Activated T-cell treated with anti-CD3 and anti-CD28 coated beads for 24 hours (primary cell): Measurements from ENCODE around the gene FDX2.

ENCODE experiments used
- DNase-seq: peaks from one replicate; pipeline ENCODE4 v3.0.0-alpha.2; 2020; ENCODE audit warnings: low read depth

Gene FDX2

DNA sequence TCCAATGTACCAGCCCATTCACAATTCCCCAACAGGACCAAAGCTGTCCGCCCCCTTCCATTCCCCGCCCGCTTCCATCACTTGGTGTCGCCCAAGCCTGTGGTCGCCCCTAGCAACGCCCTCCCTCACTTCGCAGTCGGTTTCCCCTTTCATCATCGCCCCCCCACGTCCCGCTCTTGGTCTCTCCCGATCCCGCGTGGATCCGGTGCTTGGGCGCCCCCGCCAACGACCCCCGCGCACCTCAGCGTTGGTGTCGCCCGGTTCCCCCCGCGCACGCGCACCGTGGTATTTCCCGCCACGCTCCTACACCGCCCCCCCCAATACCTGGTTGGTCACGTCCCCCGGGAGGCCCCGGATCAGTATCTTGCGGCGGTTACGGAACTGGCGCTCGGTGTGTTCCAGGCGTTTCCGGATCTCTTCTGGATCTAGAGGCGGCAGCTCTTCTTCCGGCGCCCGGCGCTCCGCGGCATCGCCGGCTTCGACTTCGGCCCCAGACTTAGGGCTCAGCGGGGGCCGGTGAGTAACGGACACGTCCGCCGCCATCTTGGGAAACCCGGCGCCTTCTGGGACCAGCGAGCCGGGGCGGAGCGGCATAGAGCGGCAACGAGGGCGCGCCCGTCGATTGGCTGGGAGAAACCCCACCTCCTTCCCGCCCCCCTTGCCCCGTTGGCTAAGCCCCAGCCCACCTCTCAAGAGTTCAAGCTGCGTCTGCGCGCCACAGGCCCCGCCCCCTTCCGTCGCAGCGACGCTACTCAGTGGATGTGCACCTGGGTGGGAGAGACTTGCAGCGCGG lies 17.3 kb upstream of the FDX2 start, which contains the start of gene RAVER1:
TSS of gene RAVER1 (minus strand) at position 565 of the 793 bp plus-strand sequence. CDS start at position 543, 22 bp downstream.
- DNase-seq: peak; percentile 97

DNA sequence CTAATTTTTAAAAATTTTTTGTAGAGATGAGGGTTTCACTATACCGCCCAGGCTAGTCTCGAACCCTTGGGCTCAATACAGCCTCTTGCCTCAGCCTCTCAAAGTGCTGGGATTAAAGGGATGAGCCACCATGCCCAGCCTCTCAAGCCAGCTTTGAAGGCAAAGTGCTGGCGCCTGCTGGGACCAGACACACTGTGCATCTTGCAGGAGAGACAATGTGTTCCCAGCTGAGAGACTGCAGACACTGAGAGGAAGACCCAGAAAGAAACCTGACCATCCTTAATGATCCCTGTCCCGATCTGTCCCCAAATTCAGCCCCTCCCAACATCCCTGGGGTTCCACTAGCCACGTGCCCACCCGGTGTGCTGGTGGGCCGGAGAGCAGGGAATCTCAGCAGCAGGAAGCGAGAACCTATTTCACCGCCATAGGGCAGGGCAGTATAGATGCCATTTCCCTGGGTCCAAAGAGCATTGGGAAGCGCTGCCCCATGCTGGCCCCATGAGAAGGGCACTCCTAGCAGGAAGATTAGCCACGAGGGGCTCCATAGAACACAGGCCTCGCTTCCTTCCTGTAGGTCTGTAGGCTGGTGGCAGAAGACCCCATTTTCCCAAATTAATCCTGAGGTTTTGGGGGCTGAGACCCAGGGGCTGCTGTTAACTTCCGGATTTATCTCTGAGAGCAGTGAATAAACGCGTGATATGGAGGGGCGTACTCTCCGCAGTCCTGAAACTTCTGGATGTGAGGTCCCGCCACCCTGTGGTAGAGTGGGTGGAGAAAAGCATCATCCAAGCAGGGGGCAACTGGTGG lies 16.5 kb upstream of the FDX2 start:
- no peak for DNase-seq

DNA sequence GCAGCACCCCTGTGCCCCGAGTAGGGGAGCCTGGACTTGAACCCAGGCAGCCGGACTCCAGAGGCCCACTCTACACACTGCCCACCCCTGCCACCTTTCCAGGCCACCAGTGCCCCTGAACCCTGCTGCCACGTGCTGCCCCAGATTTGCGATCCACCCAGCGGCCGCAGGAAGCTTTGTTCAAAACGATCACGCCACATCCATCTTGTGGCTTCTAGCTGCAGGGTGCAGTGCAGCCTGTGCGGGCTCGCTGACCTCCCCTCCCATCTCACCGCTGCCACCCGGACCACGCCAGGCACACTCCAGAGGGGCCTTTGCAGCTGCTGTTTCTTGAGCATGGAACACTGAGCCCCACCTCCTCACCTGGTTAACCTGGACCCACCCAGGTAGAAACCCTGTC lies 13.7 kb upstream of the FDX2 start:
- DNase-seq: no peak

DNA sequence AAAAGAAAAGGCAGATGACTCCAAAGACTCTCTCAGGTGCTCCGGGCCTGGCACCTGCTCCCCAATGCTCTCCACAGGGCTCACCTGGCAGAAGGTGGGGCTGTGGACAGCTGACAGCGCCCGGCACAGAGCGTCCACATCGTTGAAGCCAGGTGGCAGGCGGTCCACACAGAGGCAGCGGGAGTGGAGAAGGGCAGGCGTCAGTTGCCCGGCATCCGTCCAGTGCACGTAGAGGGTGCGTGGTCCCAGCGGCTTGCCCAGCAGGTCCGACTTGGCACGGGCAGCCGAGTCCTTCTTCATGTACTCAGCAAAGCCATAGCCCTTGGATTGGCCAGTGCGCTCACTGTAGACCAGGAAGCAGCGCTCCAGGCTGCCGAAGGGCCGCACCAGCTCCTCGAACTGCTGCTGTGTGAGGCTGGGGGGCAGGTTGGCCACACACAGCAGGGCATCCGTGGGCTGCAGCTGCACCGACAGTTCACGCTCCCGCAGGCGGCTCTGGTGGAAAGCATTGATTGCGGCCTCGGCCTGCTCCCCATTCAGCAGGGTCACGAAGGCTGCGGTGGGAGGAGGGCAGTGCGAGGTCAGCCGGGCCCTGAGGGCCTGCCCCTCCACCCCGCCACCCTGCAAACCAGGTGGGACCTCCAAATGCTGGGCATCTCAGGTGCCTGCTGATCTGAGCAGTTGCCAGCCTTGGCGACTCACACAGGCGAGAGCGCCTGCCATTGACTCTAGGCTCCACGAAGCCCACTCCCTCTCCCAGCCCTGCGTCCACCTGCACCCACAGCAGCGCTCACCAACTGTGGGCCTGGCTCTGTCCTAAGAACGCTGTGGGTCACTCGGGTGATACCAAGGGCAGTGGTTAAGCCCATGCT lies 13.0 kb upstream of the FDX2 start:
- DNase-seq: no peak

DNA sequence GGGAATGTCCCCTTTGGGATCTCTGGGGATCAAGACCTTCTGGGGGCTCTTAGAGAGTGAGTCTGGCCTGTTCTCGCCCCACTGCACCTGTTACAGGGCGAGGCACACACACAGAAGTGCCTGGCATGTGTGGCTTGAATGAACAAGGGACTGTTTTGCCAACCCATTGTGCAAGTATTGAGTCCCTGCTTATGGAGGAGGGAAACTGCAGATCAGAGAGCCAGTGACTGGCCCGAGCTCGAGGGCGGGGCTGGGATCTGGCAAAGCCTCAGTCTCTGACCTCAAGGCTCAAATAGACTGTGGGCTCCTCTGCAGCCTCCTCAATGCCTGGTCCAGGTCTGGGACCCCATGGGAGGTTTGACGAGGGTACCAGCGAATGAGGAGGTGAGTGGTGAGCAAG lies 12.0 kb upstream of the FDX2 start:
- no peak for DNase-seq

DNA sequence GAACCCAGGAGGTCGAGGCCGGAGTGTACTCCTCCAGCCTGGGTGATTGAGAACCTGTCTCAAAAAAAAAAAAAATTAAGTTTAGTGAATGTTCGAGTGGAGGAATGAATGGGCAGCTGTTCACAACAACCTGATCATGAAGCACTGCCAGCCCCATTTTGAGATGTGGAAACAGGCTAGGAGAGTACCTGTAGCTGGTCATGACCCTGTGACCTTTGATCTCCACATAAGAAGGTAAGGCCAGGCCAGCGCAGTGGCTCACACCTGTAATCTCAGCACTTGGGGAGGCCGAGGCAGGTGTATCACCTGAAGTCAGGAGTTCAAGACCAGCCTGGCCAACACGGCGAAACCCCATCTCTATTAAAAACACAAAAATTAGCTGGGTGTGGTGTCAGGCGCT lies 9.9 kb upstream of the FDX2 start:
- no peak for DNase-seq

DNA sequence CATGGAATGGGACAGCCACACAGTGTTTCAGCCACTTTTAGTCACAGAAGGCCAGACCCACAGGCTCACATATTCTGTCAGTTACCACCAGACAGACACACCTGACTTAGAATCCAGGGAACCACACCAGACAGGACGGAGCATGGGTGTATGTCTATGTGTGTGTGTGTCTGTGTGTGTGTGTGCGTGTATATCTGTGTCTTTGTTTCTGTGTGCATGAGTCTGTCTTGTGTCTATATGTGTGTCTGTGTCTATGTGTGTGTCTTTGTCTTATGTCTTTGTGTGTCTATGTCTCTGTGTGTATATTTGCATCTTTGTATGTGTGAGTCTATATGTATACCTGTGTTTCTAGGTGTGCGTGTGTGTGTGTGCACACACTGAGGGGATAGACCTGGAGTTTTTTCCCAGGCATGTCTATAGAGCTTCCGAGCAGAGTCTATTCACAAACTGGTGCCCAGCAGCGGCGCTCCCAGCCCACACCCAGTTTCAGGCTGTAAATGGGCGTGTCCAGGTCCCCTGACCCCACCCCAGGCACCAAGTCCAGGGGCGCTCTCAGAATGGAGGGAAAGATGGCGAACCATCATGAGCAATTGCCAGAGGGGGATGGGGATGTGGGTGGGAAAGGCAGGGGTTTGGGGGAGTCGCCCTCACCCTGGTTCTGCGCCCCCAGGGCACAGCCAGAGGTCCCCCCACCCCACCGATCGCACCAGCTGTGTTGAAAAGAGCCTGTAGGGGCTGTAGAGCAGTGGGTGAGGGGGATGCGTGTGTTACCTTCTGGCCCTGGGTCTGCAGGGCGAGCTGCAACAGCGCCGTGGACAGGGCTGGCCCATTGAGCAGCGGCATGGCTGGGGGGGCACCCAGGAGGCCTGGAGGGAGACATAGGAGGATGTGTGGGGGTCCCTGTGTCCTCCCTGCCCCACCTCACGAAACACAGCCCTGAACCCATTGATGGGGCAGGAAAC lies 6.3 kb upstream of the FDX2 start:
- DNase-seq: no peak

DNA sequence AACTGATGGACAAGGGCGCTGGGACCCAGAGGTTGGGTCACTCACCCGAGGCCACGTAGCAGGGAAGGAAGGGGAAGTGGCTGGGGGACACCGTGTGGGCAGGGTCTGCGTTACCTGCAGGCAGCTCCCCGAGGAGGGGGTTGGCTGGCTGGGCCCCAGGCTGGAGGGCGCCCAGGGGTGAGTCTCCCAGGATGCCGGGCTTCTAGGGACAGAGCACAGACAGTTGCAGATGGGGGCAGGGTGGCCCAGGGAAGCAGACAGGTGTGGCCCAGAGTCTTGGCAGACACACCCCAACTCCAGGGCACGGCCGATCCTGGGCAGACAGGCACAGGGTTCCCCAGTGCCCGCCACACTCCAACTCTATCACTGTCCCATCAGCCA lies 5.6 kb upstream of the FDX2 start:
- DNase-seq: no peak

DNA sequence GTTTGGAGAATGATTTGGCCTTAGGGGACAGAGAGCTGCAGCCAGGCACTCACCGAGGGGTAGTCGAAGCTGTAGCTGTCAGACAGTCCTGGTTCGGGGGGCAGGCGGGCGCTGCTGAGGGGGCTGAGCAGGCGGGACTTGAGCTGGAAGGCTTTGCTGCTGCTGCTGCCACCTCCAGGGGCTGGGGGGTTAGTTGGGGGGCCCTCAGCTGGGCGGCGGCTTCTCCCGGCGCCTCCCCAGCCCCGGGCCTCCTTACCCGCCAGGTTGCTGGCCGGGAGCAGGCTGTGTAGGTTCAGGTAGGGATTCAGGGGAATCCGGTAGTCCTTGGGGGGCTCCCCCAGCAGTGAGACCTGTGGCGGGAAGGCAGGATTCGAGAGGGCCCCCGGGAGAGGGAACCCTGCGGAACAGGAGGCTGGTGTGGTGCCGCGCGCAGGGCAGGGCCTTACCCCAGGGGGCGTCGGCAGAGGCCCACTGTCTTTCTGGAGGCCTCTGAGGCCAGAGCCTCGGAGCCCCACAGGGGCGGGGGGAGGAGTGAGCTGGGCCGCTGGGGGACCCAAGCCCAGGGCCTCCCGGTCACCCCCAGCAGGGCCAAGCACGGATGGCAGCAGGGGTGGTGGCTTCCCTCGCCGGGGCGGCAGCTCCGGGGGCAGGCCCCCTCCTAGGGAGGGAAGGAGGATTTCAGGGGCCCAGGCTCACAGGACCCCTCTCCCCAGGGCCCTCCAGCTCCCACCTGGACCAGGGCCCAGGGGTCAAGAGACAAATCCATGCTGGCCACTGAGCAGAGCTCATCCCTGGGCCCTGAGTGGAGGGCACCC lies 5.0 kb upstream of the FDX2 start:
- DNase-seq: no peak

DNA sequence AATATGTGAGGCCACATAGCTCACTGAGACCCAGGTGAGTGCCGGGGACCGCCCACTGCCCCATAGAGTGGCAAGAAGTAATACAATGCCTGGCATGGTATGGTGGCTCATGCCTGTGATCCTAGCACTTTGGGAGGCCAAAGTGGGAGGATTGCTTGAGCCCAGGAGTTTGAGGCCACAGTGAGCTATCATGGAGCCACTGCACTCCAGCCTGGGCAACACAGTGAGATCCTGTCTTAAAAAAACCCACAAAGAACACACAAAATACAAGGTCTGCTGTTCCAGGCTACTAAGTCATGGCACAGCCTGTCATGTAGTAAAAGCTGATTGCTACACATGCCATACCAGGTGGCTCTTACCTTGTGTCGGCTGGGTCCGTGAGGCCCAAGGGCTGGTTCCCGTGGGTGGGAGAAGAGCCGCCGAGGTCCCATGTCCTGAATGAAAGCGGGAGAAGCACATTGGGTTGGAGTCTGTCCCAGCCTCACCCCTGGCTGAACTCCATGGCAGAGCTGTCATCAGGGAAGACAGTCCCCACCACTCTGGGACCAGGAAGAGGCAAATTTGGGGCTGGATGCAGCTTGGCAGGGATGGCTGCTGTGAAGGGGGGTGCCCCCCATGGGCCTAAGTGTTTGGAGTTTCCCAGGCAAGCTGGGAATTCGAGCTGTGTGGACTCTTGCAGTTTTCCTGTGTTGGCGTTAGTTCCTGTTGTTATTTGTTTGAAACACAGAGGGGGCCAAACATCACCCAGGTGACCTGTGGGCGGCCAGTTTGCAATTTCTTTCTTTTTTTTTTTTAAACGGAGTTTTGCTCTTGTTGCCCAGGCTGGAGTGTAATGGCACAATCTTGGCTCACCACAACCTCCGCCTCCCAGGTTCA lies 3.2 kb upstream of the FDX2 start:
- no peak for DNase-seq

DNA sequence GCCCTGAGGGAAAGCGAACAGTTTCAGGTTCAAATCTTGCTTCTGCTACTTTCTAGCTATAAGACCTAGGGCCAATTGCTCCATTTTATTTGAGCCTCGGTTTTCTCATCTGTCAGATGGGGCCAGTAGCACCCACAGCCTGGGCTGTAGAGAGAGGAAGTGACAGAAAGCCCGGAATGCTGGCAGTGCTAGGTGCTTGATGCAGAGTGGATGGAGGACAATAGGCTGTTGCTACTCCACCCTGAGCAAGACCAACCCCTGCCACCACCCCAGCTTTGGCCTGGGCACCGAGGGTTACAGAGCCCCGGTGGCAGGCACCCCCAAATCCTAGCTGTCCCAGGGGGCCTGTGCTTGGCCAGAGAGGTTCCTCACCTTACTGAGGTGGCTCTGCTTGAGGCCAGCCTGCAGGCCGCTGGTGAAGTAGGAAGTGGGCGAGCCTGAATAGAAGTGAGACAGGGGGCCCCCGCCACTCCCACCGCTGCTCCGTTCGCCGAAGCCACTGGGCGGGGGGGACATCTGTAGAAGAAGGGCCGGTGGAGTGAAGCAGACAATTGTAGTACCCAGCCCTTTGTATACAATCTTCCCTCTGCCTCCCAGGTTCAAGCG lies 2.1 kb upstream of the FDX2 start:
- DNase-seq: no peak

DNA sequence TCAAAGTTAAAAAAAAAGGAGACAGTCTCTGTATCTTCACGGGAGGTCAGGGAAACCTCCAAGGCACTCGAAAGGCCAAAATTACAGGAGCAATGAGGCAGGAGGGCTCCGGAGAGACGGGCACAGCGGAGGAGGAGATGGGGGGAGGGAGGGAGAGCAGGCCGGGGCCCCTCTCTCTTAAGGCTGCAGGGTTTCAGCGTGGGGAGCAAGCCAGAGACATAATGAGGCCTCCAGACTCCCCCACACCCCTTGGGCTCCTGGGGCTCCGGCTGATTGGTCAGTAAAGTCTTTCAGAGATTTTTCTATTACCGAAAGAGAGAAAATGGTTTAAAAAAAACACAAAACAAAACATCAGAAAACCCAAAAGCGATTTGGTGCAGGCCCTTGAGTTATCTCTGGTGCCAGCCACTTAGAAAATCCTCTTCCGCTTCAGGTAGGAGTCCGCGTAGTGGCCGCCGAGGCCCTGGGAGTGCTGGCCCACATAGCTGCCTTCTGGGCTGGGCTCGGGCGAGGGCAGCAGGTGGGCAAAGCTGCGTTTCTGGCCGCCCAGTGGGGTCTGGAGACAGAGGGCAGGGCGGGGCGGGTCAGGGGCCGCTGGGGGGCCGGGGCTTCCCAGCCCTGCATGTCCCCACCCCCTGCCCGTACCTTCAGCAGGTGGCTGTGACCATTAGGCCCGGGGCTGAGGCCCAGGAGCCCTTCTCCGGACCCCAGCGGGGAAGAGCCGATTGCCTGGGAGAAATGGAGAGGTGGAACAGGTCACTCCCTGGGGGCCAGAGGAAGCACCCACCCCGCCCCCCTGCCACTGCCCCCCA lies 1.4 kb upstream of the FDX2 start:
- DNase-seq: no peak

DNA sequence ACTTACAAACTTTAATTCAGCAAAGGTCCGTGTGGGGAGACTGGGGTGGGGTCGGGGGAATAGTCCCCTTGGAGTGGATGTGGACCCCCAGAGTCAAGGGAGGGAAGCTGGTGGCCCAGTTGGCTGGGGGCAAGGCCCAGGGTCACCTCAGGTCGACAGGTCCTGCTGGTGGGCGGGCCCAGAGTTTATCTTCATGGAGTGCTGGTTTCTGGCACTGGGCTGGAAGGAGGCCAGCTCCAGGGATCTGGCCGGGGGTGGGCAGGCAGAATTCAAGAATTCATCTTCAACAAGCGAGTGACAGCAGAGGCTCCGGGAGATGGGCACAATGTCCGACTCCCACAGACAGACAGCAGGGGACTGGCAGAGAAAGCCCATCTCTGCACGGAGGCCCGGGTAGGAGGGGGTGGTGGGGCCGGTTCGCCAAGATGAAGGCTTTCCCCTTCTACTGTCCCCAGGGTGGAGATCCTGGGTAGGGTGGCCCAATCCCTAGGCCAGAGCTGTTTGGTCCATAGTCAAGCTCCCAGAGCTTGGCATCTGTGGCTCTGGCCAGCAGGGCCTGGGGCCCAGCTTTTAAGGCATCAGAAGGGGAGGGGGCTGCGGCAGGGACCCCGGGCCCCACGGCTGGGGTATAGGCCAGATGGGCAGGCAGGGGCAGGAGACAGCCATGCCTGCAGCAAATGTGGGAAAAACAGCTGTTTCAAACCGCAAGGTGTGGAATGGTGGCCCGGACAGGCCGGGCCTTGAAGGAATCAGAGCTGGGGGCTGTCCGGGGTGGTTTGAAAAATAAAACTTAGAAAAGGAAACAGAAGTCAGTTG lies 622 bp upstream of the FDX2 start:
- DNase-seq: no peak

DNA sequence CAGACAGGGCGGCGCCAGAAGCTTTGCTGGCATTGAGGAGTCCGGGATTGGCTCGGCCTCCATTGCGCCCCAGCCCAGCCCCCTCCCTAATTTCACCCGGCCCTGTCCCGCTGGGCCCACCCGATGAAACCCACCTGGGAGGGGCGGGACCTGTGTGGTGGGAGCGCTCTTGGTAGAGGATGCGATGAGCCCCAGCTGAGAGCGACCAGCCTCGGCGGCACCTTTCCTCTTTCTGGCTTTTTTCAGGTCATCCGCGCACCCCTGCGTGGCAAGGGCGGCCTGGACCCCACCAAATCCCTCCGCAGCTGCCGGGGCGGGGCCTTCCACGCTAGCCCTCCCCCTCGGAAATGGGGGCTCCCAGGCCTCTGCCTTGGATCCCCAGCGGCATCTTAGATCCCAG lies 6.4 kb downstream of the FDX2 start, which contains the start of gene ZGLP1:
TSS of gene ZGLP1 (minus strand) at position 393 of the 400 bp plus-strand sequence.
- DNase-seq: no peak

DNA sequence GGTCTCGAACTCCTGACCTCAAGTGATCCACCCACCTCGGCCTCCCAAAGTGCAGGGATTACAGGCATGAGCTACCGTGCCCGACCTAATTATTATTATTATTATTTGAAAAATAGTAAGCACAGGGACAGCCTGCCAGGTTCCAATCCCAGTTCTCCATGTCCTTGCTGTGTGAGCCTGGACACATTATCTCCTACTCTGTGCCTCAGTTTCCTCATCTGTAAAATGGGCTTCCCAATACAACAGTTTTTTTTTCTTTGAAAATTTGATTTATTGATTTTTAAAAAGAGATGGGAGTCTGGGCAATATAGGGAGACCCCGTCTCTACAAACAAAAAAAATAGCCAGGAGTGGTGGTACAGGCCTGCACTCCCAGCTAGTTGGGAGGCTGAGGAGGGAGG lies 9.5 kb downstream of the FDX2 start:
- DNase-seq: no peak

DNA sequence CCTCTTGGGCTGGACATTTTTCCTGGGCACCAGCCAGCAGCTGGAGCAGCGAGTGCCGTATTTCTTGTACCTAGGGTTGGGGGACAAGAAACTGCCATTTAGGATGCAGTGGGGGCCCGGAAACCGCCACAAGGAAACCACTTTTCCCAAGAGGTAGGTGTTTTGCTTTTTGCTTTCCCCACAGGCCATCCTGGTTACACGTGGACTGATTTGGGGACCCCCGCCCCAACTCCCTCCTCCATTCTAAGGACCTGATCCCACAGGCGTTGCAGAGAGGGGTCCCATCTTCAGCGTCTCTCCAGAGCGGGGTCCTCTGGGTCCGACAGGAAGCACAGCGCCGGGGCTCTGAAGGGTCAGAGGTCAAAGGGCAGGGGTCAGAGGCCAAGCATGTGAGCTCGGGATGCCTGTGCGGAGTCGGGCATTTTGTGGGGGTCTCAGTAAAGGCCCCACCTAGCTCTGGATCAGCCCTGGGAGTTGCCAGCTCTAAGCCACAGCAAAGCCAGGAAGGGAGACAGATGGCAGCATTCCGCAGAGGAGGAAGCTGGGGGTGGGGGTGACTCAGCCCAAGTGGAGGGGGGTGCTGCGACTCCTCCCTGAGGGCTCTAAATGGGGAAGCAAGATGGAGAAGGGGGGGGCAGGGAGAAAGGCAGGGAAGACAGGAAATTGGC lies 10.5 kb downstream of the FDX2 start:
- no peak for DNase-seq
